H1 (cell line): ENCODE data around the gene TMEM89. TPM values are rescaled to one million over a fixed set of nuclear protein-coding genes. Genes with fewer than 3 reads are reported as not detected.
A peak's percentile ranks its signal among the peaks of the same experiment; 100 is the strongest.

ENCODE experiments used
- CTCF ChIA-PET: fragments of 300-600 bp; sonication (Branson Sonifier 250); formaldehyde crosslinking; loops from one replicate; lab custom pipeline; 2021; ENCODE audit not compliant: partially characterized antibody; lab: Charles Lee
- POLR2A ChIA-PET: fragments of 300-600 bp; sonication (Branson Sonifier 250); formaldehyde crosslinking; loops from one replicate; lab custom pipeline; 2021; ENCODE audit warnings: inconsistent platforms; ENCODE audit not compliant: partially characterized antibody; lab: Charles Lee
- DNase-seq, 2 experiments: peaks; one replicate each; pipeline versions ENCODE4 v3.0.0 to v3.0.0-alpha.2; 2010 to 2022; ENCODE audit warnings: low spot score in 2 of 2, low read depth in 1 of 2, mixed read lengths in 1 of 2
- FAIRE-seq: peaks from 2 replicates; lab custom pipeline; 2011; peaks lifted over from hg19 to GRCh38; lab: Jason Lieb, UNC
- H2AFZ ChIP-seq: 2 replicates; pipeline ENCODE4 v1.8.1; 2012; ENCODE audit warnings: low read length, inconsistent platforms
- H2AK5ac ChIP-seq: 2 replicates; pipeline ENCODE4 v1.6.1; 2013; ENCODE audit warnings: low read depth, low read length
- H2BK120ac ChIP-seq: replicated peaks from 2 replicates; pipeline ENCODE3; 2013; ENCODE audit warnings: low read depth, low read length, inconsistent platforms
- H2BK12ac ChIP-seq: 2 replicates; pipeline ENCODE4 v1.6.1; 2013; ENCODE audit warnings: low read depth, low read length
- H2BK15ac ChIP-seq: 2 replicates; pipeline ENCODE4 v1.6.1; 2013; ENCODE audit warnings: low read length
- H2BK20ac ChIP-seq: 2 replicates; pipeline ENCODE4 v1.6.1; 2013; ENCODE audit warnings: low read length
- H2BK5ac ChIP-seq: 2 replicates; pipeline ENCODE4 v1.6.1; 2013; ENCODE audit warnings: low read depth, low read length
- H3K14ac ChIP-seq: 2 replicates; pipeline ENCODE4 v1.6.1; 2013; ENCODE audit warnings: inconsistent platforms; ENCODE audit not compliant: insufficient read length
- H3K18ac ChIP-seq: 2 replicates; pipeline ENCODE4 v1.6.1; 2013; ENCODE audit warnings: low read length; ENCODE audit errors: extremely low read depth
- H3K23ac ChIP-seq: 2 replicates; pipeline ENCODE4 v1.6.1; 2013; ENCODE audit warnings: inconsistent platforms; ENCODE audit not compliant: insufficient read length
- H3K23me2 ChIP-seq: 2 replicates; pipeline ENCODE4 v1.6.1; 2013; ENCODE audit warnings: low read depth, low read length
- H3K27ac ChIP-seq: 2 replicates; pipeline ENCODE4 v1.6.1; 2011; ENCODE audit warnings: low read depth, low read length, inconsistent platforms
- H3K27me3 ChIP-seq, 4 experiments: replicated peaks in 1 of 4; 1 replicate in 1 of 4; 2 replicates in 3 of 4; pipeline versions ENCODE4 v1.6.1 to v1.8.1; 2011 to 2013; ENCODE audit warnings: low read length in 3 of 4, mild to moderate bottlenecking in 3 of 4, inconsistent platforms in 2 of 4, mixed read lengths in 2 of 4, moderate library complexity in 1 of 4; ENCODE audit not compliant: control insufficient read depth in 3 of 4, insufficient read depth in 3 of 4; ENCODE audit errors: extremely low read depth in 1 of 4
- H3K36me3 ChIP-seq, 4 experiments: 2 replicates each; pipeline versions ENCODE4 v1.6.1 to v1.8.1; 2011 to 2013; ENCODE audit warnings: mild to moderate bottlenecking in 4 of 4, low read length in 3 of 4, moderate library complexity in 2 of 4, control low read depth in 1 of 4, inconsistent platforms in 1 of 4; ENCODE audit not compliant: insufficient read depth in 4 of 4, control insufficient read depth in 2 of 4
- H3K4ac ChIP-seq: replicated peaks from 2 replicates; pipeline ENCODE3; 2013; ENCODE audit warnings: low read length, low read depth, mixed read lengths, inconsistent platforms; ENCODE audit not compliant: insufficient read length
- H3K4me1 ChIP-seq, 4 experiments: replicated peaks in 1 of 4; 1 replicate in 1 of 4; 2 replicates in 3 of 4; pipeline versions ENCODE4 v1.6.1 to v1.8.1; 2011 to 2013; ENCODE audit warnings: low read length in 3 of 4, inconsistent platforms in 2 of 4, mixed read lengths in 1 of 4; ENCODE audit not compliant: insufficient read depth in 4 of 4, control insufficient read depth in 3 of 4
- H3K4me2 ChIP-seq, 2 experiments: 2 replicates each; pipeline versions ENCODE4 v1.6.1 to v1.8.1; 2011 to 2013; ENCODE audit warnings: low read depth in 2 of 2, low read length in 2 of 2, control low read depth in 1 of 2, inconsistent platforms in 1 of 2, mild to moderate bottlenecking in 1 of 2; ENCODE audit not compliant: insufficient read depth in 1 of 2
- H3K4me3 ChIP-seq, 4 experiments: fragments of 200-600, 300-600 bp in 1 of 4; sonication (generic), shearing (Covaris generic), sonication (Bioruptor Twin) in 1 of 4; 2 replicates each; pipeline versions ENCODE4 v1.5.1 to v1.8.1; 2011 to 2016; ENCODE audit warnings: low read length in 4 of 4, low read depth in 3 of 4, control low read depth in 2 of 4, inconsistent platforms in 2 of 4, mild to moderate bottlenecking in 2 of 4, mixed read lengths in 1 of 4, moderate library complexity in 1 of 4; ENCODE audit not compliant: insufficient read depth in 2 of 4; ENCODE audit errors: extremely low read depth in 1 of 4
- H3K56ac ChIP-seq: replicated peaks from 2 replicates; pipeline ENCODE3; 2013; ENCODE audit warnings: low read depth, mild to moderate bottlenecking, mixed read lengths, low read length, inconsistent platforms; ENCODE audit not compliant: insufficient read length
- H3K79me1 ChIP-seq: 2 replicates; pipeline ENCODE4 v1.6.1; 2013; ENCODE audit warnings: low read depth, low read length, control low read depth
- H3K79me2 ChIP-seq, 2 experiments: 2 replicates each; pipeline versions ENCODE4 v1.6.1 to v1.8.1; 2012 to 2013; ENCODE audit warnings: low read length in 2 of 2, mild to moderate bottlenecking in 2 of 2, inconsistent platforms in 1 of 2; ENCODE audit not compliant: insufficient read depth in 2 of 2, control insufficient read depth in 1 of 2
- H3K9ac ChIP-seq, 4 experiments: replicated peaks in 1 of 4; 1 replicate in 1 of 4; 2 replicates in 3 of 4; pipeline versions ENCODE4 v1.6.1 to v1.8.1; 2011 to 2013; ENCODE audit warnings: low read depth in 3 of 4, low read length in 3 of 4, control low read depth in 2 of 4, mild to moderate bottlenecking in 2 of 4, moderate library complexity in 2 of 4, inconsistent platforms in 1 of 4; ENCODE audit errors: extremely low read depth in 1 of 4
- H3K9me3 ChIP-seq, 2 experiments: 2 replicates each; pipeline versions ENCODE4 v1.6.1 to v1.8.1; 2012 to 2013; ENCODE audit warnings: mild to moderate bottlenecking in 2 of 2, moderate library complexity in 2 of 2, control low read depth in 1 of 2, inconsistent platforms in 1 of 2, low read depth in 1 of 2, low read length in 1 of 2, mixed read lengths in 1 of 2; ENCODE audit not compliant: insufficient read depth in 2 of 2
- H4K20me1 ChIP-seq, 2 experiments: replicated peaks in 1 of 2; 2 replicates each; pipeline versions ENCODE3 to v1.8.1; 2011 to 2013; ENCODE audit warnings: inconsistent platforms in 2 of 2, low read length in 2 of 2, mild to moderate bottlenecking in 1 of 2; ENCODE audit not compliant: insufficient read depth in 2 of 2, control insufficient read depth in 1 of 2
- H4K5ac ChIP-seq: 2 replicates; pipeline ENCODE4 v1.6.1; 2013; ENCODE audit warnings: low read length, low read depth, mixed read lengths, inconsistent platforms; ENCODE audit not compliant: insufficient read length
- H4K8ac ChIP-seq: 2 replicates; pipeline ENCODE4 v1.8.0; 2013; ENCODE audit warnings: mild to moderate bottlenecking, moderate library complexity, low read length, inconsistent platforms; ENCODE audit not compliant: insufficient read depth; ENCODE audit errors: extremely low read depth
- H4K91ac ChIP-seq: replicated peaks from 2 replicates; pipeline ENCODE3; 2013; ENCODE audit warnings: low read length, mixed read lengths, inconsistent platforms; ENCODE audit not compliant: insufficient read length
- BACH1 ChIP-seq: IDR thresholded peaks from 2 replicates; pipeline ENCODE4 v1.6.1; 2012; ENCODE audit warnings: low read length, improper control_type of control experiment
- CBX5 ChIP-seq: fragments of 300-800, 300-1000 bp; sonication (generic); IDR thresholded peaks from 2 replicates; pipeline ENCODE4 v1.7.1; 2016; ENCODE audit warnings: antibody characterized with exemption, low read length, low read depth
- CEBPB ChIP-seq: IDR thresholded peaks from 2 replicates; pipeline ENCODE4 v1.6.1; 2012; ENCODE audit warnings: low read depth, low read length
- CREB1 ChIP-seq: IDR thresholded peaks from 2 replicates; pipeline ENCODE4 v1.6.1; 2012; ENCODE audit warnings: inconsistent platforms
- JUND ChIP-seq: IDR thresholded peaks from 2 replicates; pipeline ENCODE4 v1.6.1; 2011; ENCODE audit warnings: mild to moderate bottlenecking, improper control_type of control experiment, low read length
- KDM4A ChIP-seq: IDR thresholded peaks from one replicate; pipeline ENCODE4 v1.7.1; 2012; ENCODE audit warnings: low read depth, mild to moderate bottlenecking, moderate library complexity, low read length, inconsistent platforms; ENCODE audit not compliant: severe bottlenecking
- NRF1 ChIP-seq: IDR thresholded peaks from 2 replicates; pipeline ENCODE4 v1.6.1; 2011; ENCODE audit warnings: mild to moderate bottlenecking, low read depth, low read length, improper control_type of control experiment
- PHF8 ChIP-seq: fragments of 200-600 bp; sonication (generic); conservative IDR thresholded peaks from 2 replicates; pipeline ENCODE4 v1.7.1; 2012; ENCODE audit warnings: low read depth, mild to moderate bottlenecking, inconsistent platforms, low read length, moderate library complexity
- RBBP5 ChIP-seq: IDR thresholded peaks from 2 replicates; pipeline ENCODE4 v1.7.1; 2012; ENCODE audit warnings: low read depth, mild to moderate bottlenecking, inconsistent platforms, low read length, moderate library complexity, borderline replicate concordance
- RFX5 ChIP-seq: IDR thresholded peaks from 2 replicates; pipeline ENCODE4 v1.6.1; 2011; ENCODE audit warnings: low read depth, low read length, improper control_type of control experiment, borderline replicate concordance
- SIRT6 ChIP-seq: IDR thresholded peaks from one replicate; pipeline ENCODE4 v1.7.1; 2012; ENCODE audit warnings: low read length, inconsistent platforms
- TBP ChIP-seq: IDR thresholded peaks from 2 replicates; pipeline ENCODE4 v1.6.1; 2011; ENCODE audit warnings: low read depth, low read length, improper control_type of control experiment
- TCF12 ChIP-seq: IDR thresholded peaks from 2 replicates; pipeline ENCODE4 v1.6.1; 2011; ENCODE audit warnings: low read depth, mild to moderate bottlenecking, low read length
- WGBS, 2 experiments: shearing (Covaris generic) in 1 of 2; methylation state at CpG; one replicate each; pipeline versions ENCODE4 v1.1.6 to v1.1.7; 2013 to 2015; ENCODE audit warnings: low lambda C conversion rate in 2 of 2, mixed read lengths in 2 of 2, inconsistent platforms in 1 of 2, low coverage in 1 of 2, missing lambda C conversion rate in 1 of 2; ENCODE audit not compliant: insufficient replicate concordance in 2 of 2, insufficient coverage in 1 of 2, insufficient read length in 1 of 2; ENCODE audit errors: extremely low coverage in 1 of 2, missing lambda C conversion rate in 1 of 2; 5-methylcytosine and 5-hydroxymethylcytosine counted together
- polyA plus RNA-seq, 7 experiments: library from polyadenylated mRNA; depleted of rRNA in 3 of 7; stranded (reverse) in 5 of 7; unstranded in 2 of 7; fragments of >200 nt in 5 of 7; fragments of 200-250 nt in 2 of 7; gene quantifications; 1 replicate in 5 of 7; 2 replicates in 1 of 7; 4 replicates in 1 of 7; pipeline versions ENCODE4 v1.2.1 to v1.2.3, GENCODE V29; 2011 to 2013; ENCODE audit warnings: missing spikeins in 2 of 7, mixed read lengths in 2 of 7
- total RNA-seq: library from RNA; stranded (reverse); fragmentation: NEBNext Ultra II Directional; extraction: Animal tissue kit (Norgen Biotek cat#: 25700); gene quantifications from 2 replicates; pipeline ENCODE4 v1.2.1, GENCODE V29; 2021

TMEM89 gene
- total and polyA plus RNA-seq, 2 of the 8 experiments (the other 6 are each of a cell fraction or from before 2014, with no cell fraction given), result not detected

DNA sequence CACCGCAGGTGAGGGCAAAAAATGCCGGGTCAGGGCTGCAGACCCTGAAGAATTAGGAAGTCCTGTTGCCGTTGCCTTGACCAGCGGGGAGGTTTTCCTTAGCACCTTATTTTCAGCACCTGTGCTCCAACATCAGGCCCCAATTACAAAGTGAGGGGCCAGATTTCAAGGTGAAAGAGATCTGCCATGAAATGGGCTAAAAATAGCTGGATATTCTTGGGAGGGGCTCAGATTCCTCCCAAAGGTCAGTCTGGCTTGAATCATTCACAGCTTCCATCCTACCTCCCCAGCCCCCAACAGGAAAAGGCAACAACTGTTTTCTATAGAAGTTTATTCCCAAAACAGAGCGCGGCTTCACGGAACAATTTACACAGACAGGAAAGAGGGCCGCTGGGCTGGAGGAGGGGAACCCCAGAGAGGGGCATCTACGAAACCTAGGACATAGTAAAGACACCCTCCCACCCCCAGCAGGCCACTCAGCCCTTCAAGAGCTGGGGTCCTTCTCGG lies 14.6 kb upstream of the TMEM89 start:
- no peak overlapping the region for H2BK20ac ChIP-seq
- CTCF ChIA-PET, result interaction anchor here (0.6 to 5.8 kb wide), 31 partner anchors 10 to 447 kb away, joined by 3 to 49 read pairs (median 4); partner anchors contain the start of genes CDC25A, CELSR3, PFKFB4 and TMEM89
- peaks cover 7% of the 10 kb centered on the region for H3K79me1 ChIP-seq
- H4K8ac ChIP-seq, result peak overlapping the region; percentile 76; the same call in 1 of the 2 replicates
- no peak overlapping the region for H2AK5ac ChIP-seq
- no peak overlapping the region for H2BK120ac ChIP-seq
- no peak overlapping the region; the same call in 1 of the 2 replicates for H2BK15ac ChIP-seq
- H3K4me3 ChIP-seq, result peak overlapping the region; percentile 75 to 84 (median 84)
- peak overlapping the region; percentile 90 for H2BK5ac ChIP-seq
- peak overlapping the region; percentile 38 to 79 for H3K4me2 ChIP-seq
- peaks cover 3 to 6% (median 5%) of the 10 kb centered on the region in 4 experiments for H3K4me1 ChIP-seq
- H3K27me3 ChIP-seq, result no peaks in the 10 kb centered on the region; a peak in 1 of 7 replicates
- 44% methylated on average over 10 of the region's 10 CpGs; no CpG with 5 or more reads in 1 of the 2 experiments for WGBS, 2 experiments
- peak overlapping the region; percentile 87 for H3K56ac ChIP-seq
- H3K9ac ChIP-seq, result peak overlapping the region in 2 of 4 experiments; percentile 42 to 56; a peak in 2 of 7 replicates
- peak overlapping the region; percentile 27 for H3K4ac ChIP-seq
- H4K5ac ChIP-seq, result peak overlapping the region; percentile 78
- H3K36me3 ChIP-seq, result peaks cover 3 to 32% (median 18%) of the 10 kb centered on the region in 4 experiments; a peak in 6 of 8 replicates
- peak overlapping the region; percentile 83 for H4K91ac ChIP-seq
- H3K23ac ChIP-seq, result no peak overlapping the region
- H2AFZ ChIP-seq, result 0 out of 2 replicates have a peak overlapping the region, but pooled peaks have one; percentile 10
- POLR2A ChIA-PET, result interaction anchor here (0.5 to 9.8 kb wide), 24 partner anchors 9 to 385 kb away, joined by 3 to 111 read pairs (median 4); partner anchors contain the start of genes CELSR3, IP6K2, PFKFB4 and TMEM89
- no peak for DNase-seq
- no peak overlapping the region for H3K14ac ChIP-seq
- H2BK12ac ChIP-seq, result no peak overlapping the region; the same call in 1 of the 2 replicates
- no peaks in the 10 kb centered on the region for H3K9me3 ChIP-seq
- peak overlapping the region; percentile 58; the same call in 1 of the 2 replicates for H3K27ac ChIP-seq
- FAIRE-seq, result no peak
- H4K20me1 ChIP-seq, result peaks cover 3 to 26% of the 10 kb centered on the region in 2 experiments
- H3K79me2 ChIP-seq, result peaks cover 0 to 9% of the 10 kb centered on the region in 2 experiments; a peak in 1 of 4 replicates
- peaks cover 2% of the 10 kb centered on the region; the same call in 1 of the 2 replicates for H3K23me2 ChIP-seq
- peak overlapping the region; percentile 78 for H3K18ac ChIP-seq
- no peak for TF ChIP-seq CBX5
- TF ChIP-seq CEBPB, result no peak
- no peak for TF ChIP-seq KDM4A
- TF ChIP-seq PHF8, result no peak
- TF ChIP-seq JUND, result no peak
- no peak for TF ChIP-seq NRF1
- TF ChIP-seq BACH1, result no peak
- TF ChIP-seq RBBP5, result no peak
- no peak for TF ChIP-seq RFX5
- TF ChIP-seq CREB1, result no peak
- TF ChIP-seq TCF12, result no peak
- no peak for TF ChIP-seq SIRT6
- TF ChIP-seq TBP, result no peak
